Tibial nerve (tissue), 4 donors: Measurements from ENCODE around the gene FZD4. TPM values are rescaled to one million over a fixed set of nuclear protein-coding genes. Genes with fewer than 3 reads are reported as not detected.

Experiments used
- DNase-seq, 2 donors: peaks; one replicate each; pipeline ENCODE4 v3.0.0-alpha.2; 2019; ENCODE audit warnings: low spot score in 2 of 2
- H3K27ac ChIP-seq, 4 donors: fragments of 200-600 bp; sonication (generic) in 3 of 4; one replicate each; pipeline ENCODE4 v1.5.1; 2017 to 2019; ENCODE audit warnings: mild to moderate bottlenecking in 1 of 4
- H3K27me3 ChIP-seq, 2 donors: fragments of 200-600 bp; sonication (generic) in 1 of 2; one replicate each; pipeline versions ENCODE4 v1.5.1 to v1.6.0; 2017 to 2019
- H3K36me3 ChIP-seq, 3 donors: fragments of 200-600 bp; sonication (generic); one replicate each; pipeline ENCODE4 v1.5.1; 2018 to 2019
- H3K4me1 ChIP-seq, 4 donors: fragments of 200-600 bp; sonication (generic) in 3 of 4; one replicate each; pipeline ENCODE4 v1.5.1; 2017 to 2019
- H3K4me3 ChIP-seq, 4 donors: fragments of 200-600 bp; sonication (generic) in 3 of 4; one replicate each; pipeline ENCODE4 v1.5.1; 2017 to 2019; ENCODE audit warnings: mild to moderate bottlenecking in 1 of 4, moderate library complexity in 1 of 4
- H3K9me3 ChIP-seq, 4 donors: fragments of 200-600 bp; sonication (generic) in 3 of 4; one replicate each; pipeline ENCODE4 v1.5.1; 2017 to 2019
- CTCF ChIP-seq, 5 experiments: fragments of 200-600 bp in 3 of 5; fragments of 450-650 bp in 2 of 5; sonication (generic) in 3 of 5; IDR thresholded peaks; one replicate each; pipeline ENCODE4 v1.5.1; 2016 to 2019; ENCODE audit warnings: antibody characterized with exemption in 5 of 5, mild to moderate bottlenecking in 3 of 5, moderate library complexity in 2 of 5
- EP300 ChIP-seq, 2 donors: sonication (generic); formaldehyde crosslinking; IDR thresholded peaks; one replicate each; pipeline ENCODE4 v1.6.1; 2017; ENCODE audit warnings: antibody characterized with exemption in 2 of 2, mild to moderate bottlenecking in 1 of 2
- POLR2A ChIP-seq, 2 donors: fragments of 450-650 bp; IDR thresholded peaks; one replicate each; pipeline ENCODE4 v1.6.1; 2017; ENCODE audit warnings: antibody characterized with exemption in 2 of 2, mild to moderate bottlenecking in 2 of 2, moderate library complexity in 2 of 2
- WGBS, 2 donors: methylation state at CpG; one replicate each; pipeline ENCODE4 v1.1.5; 2018; 5-methylcytosine and 5-hydroxymethylcytosine counted together
- total RNA-seq, 4 donors: library from RNA; depleted of rRNA; stranded (reverse); fragments of >200 nt; gene quantifications; one replicate each; pipeline ENCODE4 v1.1.0, GENCODE V29; 2016

FZD4 gene
- total RNA-seq, 4 donors from 2014 or later = 66.8 to 106 (median 80.4) TPM

- Histone ChIP-seq H3K4me3 (no peak overlapping the region), H3K27ac (no peak overlapping the region), H3K4me1 (peaks cover 0 to 9% (median 0%) of the 10 kb centered on the region in 4 donors), H3K9me3 (no peaks in the 10 kb centered on the region), H3K36me3 (no peaks in the 10 kb centered on the region), H3K27me3 (no peaks in the 10 kb centered on the region)
- TF ChIP-seq POLR2A (IDR thresholded peaks at IDR 0.05) (no peak), EP300 (IDR thresholded peaks at IDR 0.05) (no peak), CTCF (IDR thresholded peaks at IDR 0.05) (no peak)
- DNase-seq = no peak
- 85 to 94% methylated on average over 24 of the region's 24 CpGs for WGBS, 2 donors
These were observed 49.0 kb downstream of the FZD4 start for GRCh38 chr11:86906198-86906597.

- Histone ChIP-seq H3K27me3 (no peaks in the 10 kb centered on the region), H3K36me3 (no peaks in the 10 kb centered on the region), H3K4me1 (peaks cover 0 to 9% (median 0%) of the 10 kb centered on the region in 4 donors), H3K9me3 (no peaks in the 10 kb centered on the region), H3K27ac (no peak overlapping the region), H3K4me3 (no peak overlapping the region)
- no peak for DNase-seq
- 96 to 98% methylated on average over 3 of the region's 3 CpGs for WGBS, 2 donors
- TF ChIP-seq EP300 (IDR thresholded peaks at IDR 0.05) (no peak), POLR2A (IDR thresholded peaks at IDR 0.05) (no peak), CTCF (IDR thresholded peaks at IDR 0.05) (no peak)
These were observed 49.9 kb downstream of the FZD4 start for GRCh38 chr11:86905252-86905651.

- no peaks in the 10 kb centered on the region for H3K27me3 ChIP-seq
- H3K27ac ChIP-seq = no peak overlapping the region
- H3K9me3 ChIP-seq = no peaks in the 10 kb centered on the region
- no peaks in the 10 kb centered on the region for H3K36me3 ChIP-seq
- TF ChIP-seq CTCF (IDR thresholded peaks at IDR 0.05) (no peak), POLR2A (IDR thresholded peaks at IDR 0.05) (no peak), EP300 (IDR thresholded peaks at IDR 0.05) (no peak)
- DNase-seq = no peak
- peaks cover 0 to 9% (median 0%) of the 10 kb centered on the region in 4 donors for H3K4me1 ChIP-seq
- WGBS, 2 donors = 93 to 100% methylated on average over 2 of the region's 2 CpGs
- H3K4me3 ChIP-seq = no peak overlapping the region
These were observed 51.2 kb downstream of the FZD4 start for GRCh38 chr11:86904001-86904400.

GRCh38 chr11:86902345-86902744 is 52.9 kb downstream of the FZD4 start:
- H3K4me1 ChIP-seq = peaks cover 0 to 9% (median 0%) of the 10 kb centered on the region in 4 donors
- no peak overlapping the region for H3K27ac ChIP-seq
- no peak for TF ChIP-seq POLR2A (IDR thresholded peaks at IDR 0.05)
- no peak for TF ChIP-seq EP300 (IDR thresholded peaks at IDR 0.05)
- no peak for TF ChIP-seq CTCF (IDR thresholded peaks at IDR 0.05)
- no peaks in the 10 kb centered on the region for H3K9me3 ChIP-seq
- WGBS, 2 donors = 66 to 79% methylated on average over 1 of the region's 1 CpG
- H3K27me3 ChIP-seq = no peaks in the 10 kb centered on the region
- no peak overlapping the region for H3K4me3 ChIP-seq
- no peaks in the 10 kb centered on the region for H3K36me3 ChIP-seq
- DNase-seq = no peak

GRCh38 chr11:86901599-86901998 is 53.6 kb downstream of the FZD4 start:
- Histone ChIP-seq H3K4me1 (peaks cover 0 to 9% (median 0%) of the 10 kb centered on the region in 4 donors), H3K27me3 (no peaks in the 10 kb centered on the region), H3K9me3 (no peaks in the 10 kb centered on the region), H3K36me3 (no peaks in the 10 kb centered on the region), H3K27ac (no peak overlapping the region), H3K4me3 (no peak overlapping the region)
- DNase-seq = no peak
- TF ChIP-seq EP300 (IDR thresholded peaks at IDR 0.05) = no peak
- TF ChIP-seq CTCF (IDR thresholded peaks at IDR 0.05) = no peak
- no peak for TF ChIP-seq POLR2A (IDR thresholded peaks at IDR 0.05)
- WGBS, 2 donors = 93 to 94% methylated on average over 3 of the region's 3 CpGs
